Endothelial cell of hepatic sinusoid (primary cell): Measurements from ENCODE around the gene LHFPL2.

Experiments
- in situ Hi-C: cut with HindIII; loops from 2 replicates; pipeline ENCODE4 v1.10.0; 2017; ENCODE audit warnings: low sequenced_read_pairs

The LHFPL2 gene

GRCh38 chr5:78598973-78599372 is 49.6 kb downstream of the LHFPL2 start:
- in situ Hi-C loops, result no loop called here

GRCh38 chr5:78597974-78598371 is 50.6 kb downstream of the LHFPL2 start:
- in situ Hi-C loops, result no loop called here

GRCh38 chr5:78597068-78597973 is 51.3 kb downstream of the LHFPL2 start:
- in situ Hi-C loops, result no loop called here

GRCh38 chr5:78595458-78595921 is 53.1 kb downstream of the LHFPL2 start:
- in situ Hi-C loops, result no loop called here

- in situ Hi-C loops, result no loop called here
Measured at GRCh38 chr5:78594610-78595457, 53.7 kb downstream of the LHFPL2 start.

GRCh38 chr5:78594021-78594420 is 54.6 kb downstream of the LHFPL2 start:
- in situ Hi-C loops, result no loop called here

GRCh38 chr5:78593465-78593864 is 55.1 kb downstream of the LHFPL2 start:
- in situ Hi-C loops, result no loop called here

GRCh38 chr5:78592735-78593386 is 55.7 kb downstream of the LHFPL2 start:
- in situ Hi-C loops, result no loop called here

- in situ Hi-C loops, result no loop called here
Measured at GRCh38 chr5:78591972-78592700, 56.4 kb downstream of the LHFPL2 start.

GRCh38 chr5:78591138-78591612 is 57.4 kb downstream of the LHFPL2 start:
- in situ Hi-C loops, result no loop called here

- in situ Hi-C loops, result no loop called here
Measured at GRCh38 chr5:78589923-78590322, 58.6 kb downstream of the LHFPL2 start.

GRCh38 chr5:78588507-78588906 is 60.1 kb downstream of the LHFPL2 start:
- in situ Hi-C loops, result no loop called here

GRCh38 chr5:78587775-78588291 is 60.7 kb downstream of the LHFPL2 start:
- in situ Hi-C loops, result no loop called here

GRCh38 chr5:78587081-78587774 is 61.3 kb downstream of the LHFPL2 start:
- in situ Hi-C loops, result no loop called here

- in situ Hi-C loops, result no loop called here
Measured at GRCh38 chr5:78586251-78586650, 62.3 kb downstream of the LHFPL2 start.

- in situ Hi-C loops, result no loop called here
Measured at GRCh38 chr5:78578015-78578414, 70.6 kb downstream of the LHFPL2 start.

GRCh38 chr5:78577071-78577807 is 71.3 kb downstream of the LHFPL2 start:
- in situ Hi-C loops, result no loop called here

GRCh38 chr5:78576376-78576775 is 72.2 kb downstream of the LHFPL2 start:
- in situ Hi-C loops, result no loop called here

- in situ Hi-C loops, result no loop called here
Measured at GRCh38 chr5:78574731-78575161, 73.8 kb downstream of the LHFPL2 start.
